ENCODE measurements around the gene PSORS1C2. TPM values are rescaled to one million over a fixed set of nuclear protein-coding genes. Genes with fewer than 3 reads are reported as not detected.

The PSORS1C2 gene
- total RNA-seq, 1 donor from 2014 or later, result not detected

GRCh38 chr6:31112478-31112877 is 26.4 kb downstream of the PSORS1C2 start, which contains the start of gene C6orf15:
Gene C6orf15, minus strand, starts transcription at chr6:31112575. Its CDS starts 20 bp downstream, at chr6:31112555.
- H3K27ac ChIP-seq, result peak within 1 kb of the TSS; percentile 58
- intact Hi-C loops (cut with DNase I), result no loop called here
- no peak for ATAC-seq
- H3K4me3 ChIP-seq, result no peak within 1 kb of the TSS
- H3K9me3 ChIP-seq, result no peaks in the 10 kb centered on the region
- DNase-seq, result no peak
- no peaks in the 10 kb centered on the region for H3K36me3 ChIP-seq
- H3K27me3 ChIP-seq (ENCODE audit: low read depth), result no peaks in the 10 kb centered on the region
- peaks cover 20% of the 10 kb centered on the region for H3K4me1 ChIP-seq
- TF ChIP-seq, protein P1, sequence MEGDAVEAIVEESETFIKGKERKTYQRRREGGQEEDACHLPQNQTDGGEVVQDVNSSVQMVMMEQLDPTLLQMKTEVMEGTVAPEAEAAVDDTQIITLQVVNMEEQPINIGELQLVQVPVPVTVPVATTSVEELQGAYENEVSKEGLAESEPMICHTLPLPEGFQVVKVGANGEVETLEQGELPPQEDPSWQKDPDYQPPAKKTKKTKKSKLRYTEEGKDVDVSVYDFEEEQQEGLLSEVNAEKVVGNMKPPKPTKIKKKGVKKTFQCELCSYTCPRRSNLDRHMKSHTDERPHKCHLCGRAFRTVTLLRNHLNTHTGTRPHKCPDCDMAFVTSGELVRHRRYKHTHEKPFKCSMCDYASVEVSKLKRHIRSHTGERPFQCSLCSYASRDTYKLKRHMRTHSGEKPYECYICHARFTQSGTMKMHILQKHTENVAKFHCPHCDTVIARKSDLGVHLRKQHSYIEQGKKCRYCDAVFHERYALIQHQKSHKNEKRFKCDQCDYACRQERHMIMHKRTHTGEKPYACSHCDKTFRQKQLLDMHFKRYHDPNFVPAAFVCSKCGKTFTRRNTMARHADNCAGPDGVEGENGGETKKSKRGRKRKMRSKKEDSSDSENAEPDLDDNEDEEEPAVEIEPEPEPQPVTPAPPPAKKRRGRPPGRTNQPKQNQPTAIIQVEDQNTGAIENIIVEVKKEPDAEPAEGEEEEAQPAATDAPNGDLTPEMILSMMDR (IDR thresholded peaks at IDR 0.05), result no peak

DNA sequence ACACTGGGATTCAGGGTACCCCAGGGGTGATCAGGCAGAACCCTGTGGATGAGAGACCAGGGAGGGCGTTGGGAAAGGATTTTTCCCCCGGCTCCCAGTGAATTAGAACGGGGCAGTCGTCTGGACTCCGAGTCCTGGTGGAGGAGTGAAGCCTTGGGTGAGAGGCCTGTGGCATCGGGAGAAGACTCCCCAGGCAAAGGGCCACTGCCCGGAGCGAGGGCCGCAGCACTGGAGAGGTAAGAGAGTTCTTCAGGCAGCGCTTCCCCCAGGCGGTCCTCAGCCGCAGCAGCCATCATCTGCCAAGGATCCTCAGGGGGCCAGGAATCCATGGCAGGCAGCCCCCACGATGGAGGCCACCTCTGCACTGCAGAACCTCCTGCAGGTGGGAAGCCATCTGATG is 27.2 kb downstream of the PSORS1C2 start:
- intact Hi-C loops (cut with DNase I), result no loop called here
- Histone ChIP-seq H3K27ac (no peak overlapping the region), H3K4me1 (peaks cover 20% of the 10 kb centered on the region), H3K27me3 (ENCODE audit: low read depth) (no peaks in the 10 kb centered on the region), H3K36me3 (no peaks in the 10 kb centered on the region), H3K4me3 (no peak overlapping the region), H3K9me3 (no peaks in the 10 kb centered on the region)
- DNase-seq (no peak), ATAC-seq (no peak)
- TF ChIP-seq, protein P1 (IDR thresholded peaks at IDR 0.05), result no peak

GRCh38 chr6:31110825-31111582 is 27.9 kb downstream of the PSORS1C2 start:
- no peak for DNase-seq
- intact Hi-C loops (cut with DNase I), result no loop called here

DNA sequence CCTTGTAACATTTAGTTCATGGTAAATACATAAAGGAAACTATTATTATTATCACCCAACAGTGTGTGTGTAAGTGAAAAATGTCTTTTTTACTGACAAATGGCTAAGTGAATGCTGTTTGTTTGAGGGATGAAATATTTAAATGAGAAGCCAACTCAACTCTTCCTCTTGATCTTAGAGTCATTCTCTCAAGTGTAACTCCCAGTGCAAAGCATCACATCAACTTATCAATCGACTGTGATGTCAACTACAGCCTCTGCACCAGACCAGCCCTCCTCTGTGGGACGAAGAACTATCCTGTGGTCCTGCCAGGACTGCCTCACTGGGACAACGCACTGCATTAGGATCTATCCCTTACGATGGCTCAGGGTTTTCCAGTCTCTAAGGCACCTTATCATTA is 31.8 kb downstream of the PSORS1C2 start:
- H3K4me3 ChIP-seq, result no peak overlapping the region
- DNase-seq, result no peak
- ATAC-seq, result no peak
- no peak overlapping the region for H3K27ac ChIP-seq
- no peaks in the 10 kb centered on the region for H3K27me3 ChIP-seq (ENCODE audit: low read depth)
- intact Hi-C loops (cut with DNase I), result no loop called here
- H3K9me3 ChIP-seq, result no peaks in the 10 kb centered on the region
- H3K4me1 ChIP-seq, result no peaks in the 10 kb centered on the region
- TF ChIP-seq, protein P1 (IDR thresholded peaks at IDR 0.05), result no peak
- H3K36me3 ChIP-seq, result no peaks in the 10 kb centered on the region

More at GRCh38 chr6:31110825-31111582, 27.9 kb downstream of the PSORS1C2 start:
- Histone ChIP-seq H3K27me3 (ENCODE audit: low read depth) (no peaks in the 10 kb centered on the region), H3K4me3 (no peak overlapping the region), H3K27ac (no peak overlapping the region), H3K36me3 (no peaks in the 10 kb centered on the region), H3K9me3 (no peaks in the 10 kb centered on the region), H3K4me1 (peaks cover 20% of the 10 kb centered on the region)
- no peak for ATAC-seq
- TF ChIP-seq, protein P1 (IDR thresholded peaks at IDR 0.05), result no peak

DNA sequence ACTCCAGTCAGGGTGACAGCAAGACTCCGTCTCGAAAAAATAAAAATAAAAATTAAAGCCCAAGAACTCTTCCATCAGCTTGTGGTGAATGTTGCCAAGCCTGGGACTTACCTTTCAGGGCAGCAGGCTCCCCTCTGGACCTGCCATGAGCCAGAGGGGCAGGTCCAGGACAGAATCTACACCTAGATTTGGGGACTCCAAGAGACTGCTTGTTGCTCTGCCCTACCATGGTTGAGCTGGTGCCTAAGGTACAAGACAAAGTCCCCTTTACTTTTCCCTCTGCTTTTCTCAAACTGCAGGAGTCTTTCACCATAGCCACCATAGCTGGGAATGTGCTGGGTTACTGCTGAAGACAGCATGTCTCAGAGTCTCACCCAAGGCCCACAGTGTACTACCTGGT is 35.7 kb downstream of the PSORS1C2 start:
- DNase-seq (no peak), ATAC-seq (no peak)
- H3K27ac ChIP-seq, result no peak overlapping the region
- intact Hi-C loops (cut with DNase I), result no loop called here
- no peaks in the 10 kb centered on the region for H3K27me3 ChIP-seq (ENCODE audit: low read depth)
- no peak overlapping the region for H3K4me3 ChIP-seq
- no peaks in the 10 kb centered on the region for H3K4me1 ChIP-seq
- TF ChIP-seq, protein P1 (IDR thresholded peaks at IDR 0.05), result no peak
- H3K9me3 ChIP-seq, result no peaks in the 10 kb centered on the region
- H3K36me3 ChIP-seq, result no peaks in the 10 kb centered on the region

Measured in lower lobe of right lung (tissue), 2 donors.